ENCODE measurements around the gene INPP4B. TPM values are rescaled to one million over a fixed set of nuclear protein-coding genes. Genes with fewer than 3 reads are reported as not detected.

INPP4B gene
- total RNA-seq, 3 donors from 2014 or later: 15.8 to 113 (median 93.4) TPM

DNA sequence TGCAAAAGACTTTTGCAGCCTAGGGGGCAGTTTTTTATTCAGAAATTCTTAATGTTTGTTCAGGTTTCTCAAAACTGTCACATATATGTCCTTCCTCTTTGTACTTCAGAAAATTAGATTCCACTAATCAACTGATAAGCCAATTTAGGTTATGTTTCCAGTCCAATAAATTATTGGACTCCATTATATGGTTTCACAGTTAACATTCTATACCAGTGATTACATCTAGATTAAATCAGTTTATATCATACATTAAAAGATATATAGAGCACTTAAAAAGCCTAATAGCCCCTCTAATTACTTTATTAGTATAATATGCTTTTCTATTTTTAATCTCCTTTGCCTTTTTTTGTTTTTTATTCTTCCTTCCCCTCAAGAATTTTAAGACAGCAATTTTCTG is 434.1 kb downstream of the INPP4B start:
- Histone ChIP-seq H3K27me3 (no peaks in the 10 kb centered on the region), H3K4me3 (no peak overlapping the region), H3K4me1 (peaks cover 0 to under 1% of the 10 kb centered on the region in 2 donors), H3K27ac (no peak overlapping the region), H3K9me3 (no peaks in the 10 kb centered on the region), H3K36me3 (no peaks in the 10 kb centered on the region)
- TF ChIP-seq, protein P1, sequence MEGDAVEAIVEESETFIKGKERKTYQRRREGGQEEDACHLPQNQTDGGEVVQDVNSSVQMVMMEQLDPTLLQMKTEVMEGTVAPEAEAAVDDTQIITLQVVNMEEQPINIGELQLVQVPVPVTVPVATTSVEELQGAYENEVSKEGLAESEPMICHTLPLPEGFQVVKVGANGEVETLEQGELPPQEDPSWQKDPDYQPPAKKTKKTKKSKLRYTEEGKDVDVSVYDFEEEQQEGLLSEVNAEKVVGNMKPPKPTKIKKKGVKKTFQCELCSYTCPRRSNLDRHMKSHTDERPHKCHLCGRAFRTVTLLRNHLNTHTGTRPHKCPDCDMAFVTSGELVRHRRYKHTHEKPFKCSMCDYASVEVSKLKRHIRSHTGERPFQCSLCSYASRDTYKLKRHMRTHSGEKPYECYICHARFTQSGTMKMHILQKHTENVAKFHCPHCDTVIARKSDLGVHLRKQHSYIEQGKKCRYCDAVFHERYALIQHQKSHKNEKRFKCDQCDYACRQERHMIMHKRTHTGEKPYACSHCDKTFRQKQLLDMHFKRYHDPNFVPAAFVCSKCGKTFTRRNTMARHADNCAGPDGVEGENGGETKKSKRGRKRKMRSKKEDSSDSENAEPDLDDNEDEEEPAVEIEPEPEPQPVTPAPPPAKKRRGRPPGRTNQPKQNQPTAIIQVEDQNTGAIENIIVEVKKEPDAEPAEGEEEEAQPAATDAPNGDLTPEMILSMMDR (IDR thresholded peaks at IDR 0.05): no peak
- no peak for TF ChIP-seq POLR2A (IDR thresholded peaks at IDR 0.05)
- no peak for TF ChIP-seq POLR2AphosphoS5 (IDR thresholded peaks at IDR 0.05)
- no peak for DNase-seq (ENCODE audit: low spot score in 2 of 2)
- intact Hi-C loops (cut with DNase I; ENCODE audit: low total_unique reads): no loop called here

DNA sequence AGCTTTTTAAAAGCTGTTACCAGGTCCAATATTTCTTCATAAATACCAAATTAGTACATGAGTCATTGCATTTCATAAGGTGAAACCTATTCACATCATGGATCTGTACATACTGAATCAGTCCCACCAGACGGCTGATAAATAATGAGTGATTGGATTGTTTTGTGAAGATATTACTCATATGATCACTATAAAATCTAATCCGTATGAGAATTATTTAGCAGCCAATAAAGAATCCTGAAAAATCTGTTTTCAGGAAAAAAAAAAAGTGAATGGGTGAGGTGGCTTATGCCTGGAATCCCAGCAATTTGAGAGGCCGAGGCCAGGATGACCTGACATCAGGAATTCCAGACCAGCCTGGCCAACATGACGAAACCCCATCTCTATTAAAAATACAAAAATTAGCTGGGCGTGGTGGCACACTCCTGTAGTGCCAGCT is 438.1 kb downstream of the INPP4B start:
- no peak for DNase-seq (ENCODE audit: low spot score in 2 of 2)
- no peaks in the 10 kb centered on the region for H3K9me3 ChIP-seq
- H3K27ac ChIP-seq: no peak overlapping the region
- H3K4me3 ChIP-seq: no peak overlapping the region
- H3K36me3 ChIP-seq: no peaks in the 10 kb centered on the region
- H3K4me1 ChIP-seq: peaks cover 0 to 11% of the 10 kb centered on the region in 2 donors
- intact Hi-C loops (cut with DNase I; ENCODE audit: low total_unique reads): no loop called here
- no peaks in the 10 kb centered on the region for H3K27me3 ChIP-seq
- TF ChIP-seq, protein P1 (IDR thresholded peaks at IDR 0.05): no peak
- TF ChIP-seq POLR2A (IDR thresholded peaks at IDR 0.05) (no peak), POLR2AphosphoS5 (IDR thresholded peaks at IDR 0.05) (no peak)

DNA sequence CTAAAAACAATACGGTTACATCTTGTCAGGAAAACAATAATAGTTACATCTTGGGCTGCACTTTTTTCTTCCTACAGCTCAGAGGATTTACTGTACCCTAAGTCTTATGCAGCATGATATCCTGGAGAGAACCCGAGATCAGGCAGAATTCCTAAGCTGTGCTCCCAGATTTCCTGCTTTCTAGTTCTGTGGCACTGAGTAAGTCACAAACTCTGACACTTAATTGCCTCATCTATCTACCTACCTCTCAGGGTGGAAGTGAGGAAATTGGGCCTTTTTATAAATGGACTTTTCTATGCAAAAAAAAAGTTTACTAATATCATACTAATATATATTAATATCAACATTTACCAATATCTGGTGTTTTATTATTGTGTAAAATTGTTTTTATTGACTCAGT is 438.5 kb downstream of the INPP4B start:
- Histone ChIP-seq H3K27ac (no peak overlapping the region), H3K36me3 (no peaks in the 10 kb centered on the region), H3K27me3 (no peaks in the 10 kb centered on the region), H3K4me3 (no peak overlapping the region), H3K4me1 (peaks cover 0 to 15% of the 10 kb centered on the region in 2 donors), H3K9me3 (no peaks in the 10 kb centered on the region)
- intact Hi-C loops (cut with DNase I; ENCODE audit: low total_unique reads): no loop called here
- TF ChIP-seq POLR2AphosphoS5 (IDR thresholded peaks at IDR 0.05) (no peak), POLR2A (IDR thresholded peaks at IDR 0.05) (no peak)
- TF ChIP-seq, protein P1 (IDR thresholded peaks at IDR 0.05): no peak
- no peak for DNase-seq (ENCODE audit: low spot score in 2 of 2)

DNA sequence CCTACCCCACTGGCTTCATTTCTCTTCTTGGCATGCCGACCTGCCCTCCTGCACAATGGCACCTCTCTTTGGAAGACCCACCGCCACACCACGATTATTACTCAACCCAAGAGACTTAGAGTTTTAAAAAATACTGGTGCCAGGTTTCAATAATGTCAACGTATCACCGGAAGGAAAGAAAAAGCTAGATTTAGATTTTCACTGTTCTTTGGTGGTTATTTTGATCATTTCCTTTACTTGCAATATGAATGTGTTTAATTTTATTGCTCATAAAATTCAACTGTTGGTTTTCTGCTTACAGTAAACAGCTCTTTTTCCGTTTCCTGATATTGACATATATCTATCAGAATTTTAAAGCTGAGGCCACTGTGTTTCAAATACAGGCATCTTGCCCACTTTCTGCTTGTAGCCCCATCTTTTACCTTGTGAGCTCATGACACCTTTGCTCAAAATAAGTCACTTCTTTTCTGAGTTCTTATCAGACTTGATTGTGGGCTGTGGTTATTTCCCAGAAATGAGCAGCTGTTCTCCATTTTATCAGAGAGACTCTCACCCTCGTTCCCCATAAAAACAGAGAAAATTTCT is 439.1 kb downstream of the INPP4B start:
- no peak overlapping the region for H3K4me3 ChIP-seq
- H3K36me3 ChIP-seq: no peaks in the 10 kb centered on the region
- H3K27me3 ChIP-seq: no peaks in the 10 kb centered on the region
- peaks cover 0 to 16% of the 10 kb centered on the region in 2 donors for H3K4me1 ChIP-seq
- no peaks in the 10 kb centered on the region for H3K9me3 ChIP-seq
- TF ChIP-seq POLR2A (IDR thresholded peaks at IDR 0.05) (no peak), POLR2AphosphoS5 (IDR thresholded peaks at IDR 0.05) (no peak)
- TF ChIP-seq, protein P1 (IDR thresholded peaks at IDR 0.05): no peak
- intact Hi-C loops (cut with DNase I; ENCODE audit: low total_unique reads): no loop called here
- no peak for DNase-seq (ENCODE audit: low spot score in 2 of 2)
- H3K27ac ChIP-seq: peak overlapping the region in 1 of 2 donors; percentile 76

DNA sequence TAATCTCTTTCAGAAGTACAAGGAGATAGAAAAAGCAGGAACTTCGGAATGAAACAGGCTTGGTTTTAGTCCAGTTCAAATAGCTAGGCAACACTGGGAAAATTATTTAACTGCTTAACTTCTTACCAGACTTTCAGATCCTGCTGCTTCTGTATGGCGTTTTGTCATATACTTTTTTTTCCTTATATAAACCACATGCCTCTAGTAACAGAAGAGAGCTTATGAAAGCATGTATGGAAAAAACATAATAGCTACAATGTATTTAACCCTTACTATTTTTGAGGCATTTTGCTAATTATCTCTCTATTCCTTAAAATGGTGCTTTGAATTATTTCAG is 439.6 kb downstream of the INPP4B start:
- Histone ChIP-seq H3K36me3 (no peaks in the 10 kb centered on the region), H3K27ac (peak overlapping the region; percentile 76 to 78), H3K9me3 (no peaks in the 10 kb centered on the region), H3K4me3 (no peak overlapping the region), H3K27me3 (no peaks in the 10 kb centered on the region), H3K4me1 (peaks cover 0 to 16% of the 10 kb centered on the region in 2 donors)
- intact Hi-C loops (cut with DNase I; ENCODE audit: low total_unique reads): no loop called here
- TF ChIP-seq POLR2AphosphoS5 (IDR thresholded peaks at IDR 0.05): no peak
- TF ChIP-seq, protein P1 (IDR thresholded peaks at IDR 0.05): no peak
- no peak for DNase-seq (ENCODE audit: low spot score in 2 of 2)

Data from breast epithelium (tissue), 4 donors.